Urothelium cell line (cell line): Measurements from ENCODE around the gene XKR3.
A peak's percentile ranks its signal among the peaks of the same experiment; 100 is the strongest.
"Not testable (repeated sequence)": the region's sequence is repeated elsewhere in the genome, so short reads cannot be mapped to it uniquely, and the experiment has no call there.

Experiments
- DNase-seq: peaks from one replicate; pipeline ENCODE4 v3.0.0; 2011; ENCODE audit warnings: low spot score, mixed read lengths
- FAIRE-seq: peaks from 2 replicates; lab custom pipeline; 2011; peaks lifted over from hg19 to GRCh38; lab: Jason Lieb, UNC

Gene XKR3

DNA sequence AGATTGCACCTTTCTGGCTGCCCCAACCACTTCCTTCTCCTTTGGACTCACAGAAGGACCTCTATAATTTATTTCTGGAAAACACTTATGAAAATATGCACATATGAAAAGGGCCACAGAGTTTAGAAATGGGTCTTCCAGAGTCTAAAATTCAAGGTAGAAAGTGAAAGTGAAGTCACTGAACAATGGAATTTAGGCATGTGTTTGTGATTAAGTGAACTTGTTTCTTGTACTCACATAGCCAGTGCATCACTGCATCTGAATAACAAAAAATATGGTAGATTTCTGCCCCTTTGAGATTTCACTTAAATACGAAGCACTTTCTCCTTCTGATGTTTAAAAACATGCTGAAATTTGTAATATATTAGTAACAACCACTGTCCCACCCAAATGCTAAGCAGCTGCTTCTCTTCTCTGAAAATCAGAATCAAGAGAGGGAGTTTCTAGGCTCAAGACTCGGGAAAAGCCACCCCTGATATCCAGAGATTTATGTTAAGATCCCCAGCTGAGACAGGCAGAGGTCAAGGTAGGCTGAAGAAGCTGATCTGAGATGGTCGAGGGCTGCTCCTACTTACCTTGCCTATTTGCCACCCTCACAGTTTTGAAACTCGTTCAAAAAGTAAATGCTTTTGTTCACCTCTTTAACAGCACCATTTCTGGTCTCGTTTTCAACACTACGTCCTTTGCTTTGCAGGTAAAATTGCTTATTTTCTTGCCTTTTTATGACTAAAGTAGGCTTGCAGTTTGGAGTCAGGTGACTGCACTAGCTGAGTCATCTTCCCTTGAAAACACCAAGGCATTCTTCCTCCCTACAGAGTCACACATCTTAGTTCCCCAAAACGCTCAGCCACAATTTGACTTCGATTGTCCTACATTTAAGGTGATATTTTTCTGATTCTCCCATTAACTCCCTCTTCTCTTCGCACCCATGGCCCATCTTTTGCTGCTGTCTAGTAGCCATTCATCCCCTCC lies at the start of gene XKR3:
Gene XKR3 (minus strand): TSS at position 696 of the 972 bp plus-strand sequence. CDS start 17,338 bp downstream, outside the sequence.
- FAIRE-seq, result peak; percentile 35

DNA sequence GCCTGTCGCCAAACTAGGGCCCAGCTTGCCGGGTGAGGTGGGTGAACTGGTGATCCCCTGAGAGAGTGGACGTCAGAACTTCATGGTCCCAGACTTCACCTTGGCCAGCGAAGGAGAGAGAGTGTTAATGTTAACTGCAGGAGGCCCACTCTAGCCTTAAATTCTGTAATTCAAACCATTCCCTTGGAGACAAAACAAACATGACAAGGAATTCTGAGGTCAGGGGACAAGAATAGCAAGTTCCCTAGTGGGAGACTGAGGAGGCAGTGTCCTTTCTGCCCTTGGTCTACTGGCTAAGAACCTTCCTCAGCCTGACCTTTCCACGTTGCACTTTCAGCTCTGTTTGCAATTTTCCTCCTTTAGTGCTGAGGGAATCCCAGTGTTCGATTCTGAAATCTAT lies 44.4 kb upstream of the XKR3 start:
- not testable (repeated sequence) for DNase-seq, FAIRE-seq

More for the DNA sequence above, at the start of gene XKR3:
- peak; percentile 35 for DNase-seq

DNA sequence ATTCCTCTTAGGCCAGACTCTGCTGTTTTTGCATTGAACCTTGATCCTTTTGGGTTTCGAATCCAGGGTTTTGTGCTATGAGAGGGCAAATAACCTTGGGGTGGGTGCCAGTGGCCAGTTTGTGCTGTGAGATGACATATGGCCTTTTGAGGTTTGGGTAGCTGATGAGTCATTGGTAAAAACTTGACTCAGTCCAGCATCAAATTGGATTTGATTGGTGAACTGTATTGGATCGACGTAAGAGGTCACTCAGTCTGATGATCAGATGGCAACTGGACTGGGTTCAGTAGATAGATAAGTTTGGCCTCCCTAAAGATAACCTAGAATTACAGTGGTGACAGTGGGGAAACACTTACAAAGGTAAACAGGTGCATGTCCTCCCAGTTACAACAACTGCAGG lies 41.0 kb upstream of the XKR3 start:
- FAIRE-seq, result no peak
- DNase-seq, result no peak

DNA sequence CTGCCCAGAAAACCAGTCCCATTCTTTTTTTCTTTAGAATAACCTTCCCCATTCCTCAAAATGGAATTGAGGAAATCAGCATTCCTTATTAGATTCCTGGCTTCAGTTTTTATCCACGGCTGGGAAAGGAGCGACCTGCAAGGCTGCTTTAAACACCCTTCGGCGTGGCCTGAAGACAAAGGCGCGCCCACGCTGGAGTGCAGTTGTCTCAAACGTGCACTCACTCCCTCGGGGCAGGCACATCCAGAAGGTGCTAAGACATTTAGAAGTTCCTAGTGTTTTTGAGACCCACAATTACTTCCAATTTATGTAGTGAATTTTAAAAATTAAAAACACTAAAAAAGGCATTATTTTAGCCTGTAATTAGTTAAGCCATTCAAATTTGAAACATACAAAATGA lies 31.6 kb upstream of the XKR3 start:
- FAIRE-seq, DNase-seq: not testable (repeated sequence)

DNA sequence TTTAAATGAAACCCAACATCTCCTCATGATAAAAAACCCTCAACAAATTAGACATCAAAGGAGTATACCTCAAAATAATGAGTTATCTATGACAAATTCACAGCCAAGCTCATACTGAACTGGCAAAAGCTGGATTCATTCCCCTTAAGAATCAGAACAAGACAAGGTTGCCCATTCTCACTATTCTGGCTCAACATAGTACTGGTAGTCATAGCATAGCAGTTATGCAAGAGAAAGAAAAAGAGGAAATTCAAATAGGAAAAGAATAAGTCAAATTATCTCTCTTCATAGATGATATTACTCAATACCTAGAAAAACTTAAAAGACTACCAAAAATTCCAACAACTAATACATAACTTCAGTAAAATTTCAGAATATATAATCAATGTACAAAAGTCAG lies 29.4 kb upstream of the XKR3 start:
- FAIRE-seq (no peak), DNase-seq (no peak)

DNA sequence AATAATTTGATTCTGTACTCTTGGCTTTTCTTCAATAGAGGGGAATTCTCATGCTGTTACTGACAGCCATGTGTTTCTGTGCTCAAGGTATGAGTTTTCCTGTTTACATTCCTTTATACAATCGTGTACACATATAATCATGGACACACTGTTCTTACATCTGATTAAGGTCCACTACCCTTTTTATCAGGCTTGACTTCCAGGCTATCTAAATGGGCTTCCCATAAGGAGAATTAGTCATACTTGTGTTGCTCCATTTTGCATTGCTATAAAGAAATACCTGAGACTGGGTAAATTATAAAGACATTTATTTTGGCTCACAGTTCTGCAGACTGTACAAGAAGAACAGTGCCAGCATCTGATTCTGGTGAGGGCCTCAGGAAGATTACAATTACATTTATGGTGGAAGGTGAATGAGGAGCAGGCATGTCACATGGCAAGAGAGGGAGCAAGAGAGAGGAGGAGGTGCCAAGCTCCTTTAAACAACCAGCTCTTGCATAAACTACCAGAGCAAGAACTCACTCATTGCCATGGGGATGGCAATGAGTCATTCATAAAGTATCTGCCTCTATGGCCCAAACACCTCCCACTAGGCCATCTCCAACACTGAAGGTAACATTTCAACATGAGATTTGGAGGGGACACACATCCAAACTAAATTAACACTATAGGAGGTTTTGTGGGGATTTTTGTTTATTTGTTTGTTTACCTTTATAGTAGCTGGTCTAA lies 26.2 kb upstream of the XKR3 start:
- not testable (repeated sequence) for FAIRE-seq, DNase-seq

DNA sequence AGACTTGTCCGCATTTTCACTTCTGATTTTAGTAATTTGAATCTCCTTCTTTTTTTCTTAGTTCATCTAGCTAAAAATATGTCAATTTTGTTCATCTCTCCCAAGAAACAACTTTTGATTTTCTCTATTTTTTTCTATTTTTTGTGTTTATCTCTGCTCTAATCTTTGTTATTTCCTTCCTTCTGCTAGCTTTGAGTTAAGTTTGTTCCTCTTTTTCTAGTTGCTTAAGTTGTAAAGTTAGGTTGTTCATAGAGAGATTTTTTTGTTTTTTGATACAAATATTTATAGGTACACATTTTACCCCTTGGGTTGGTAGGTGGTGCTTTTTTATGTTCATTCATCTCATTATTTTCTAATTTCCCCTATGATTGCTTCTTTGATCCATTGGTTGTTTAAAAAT lies 22.1 kb upstream of the XKR3 start:
- no peak for FAIRE-seq
- no peak for DNase-seq

DNA sequence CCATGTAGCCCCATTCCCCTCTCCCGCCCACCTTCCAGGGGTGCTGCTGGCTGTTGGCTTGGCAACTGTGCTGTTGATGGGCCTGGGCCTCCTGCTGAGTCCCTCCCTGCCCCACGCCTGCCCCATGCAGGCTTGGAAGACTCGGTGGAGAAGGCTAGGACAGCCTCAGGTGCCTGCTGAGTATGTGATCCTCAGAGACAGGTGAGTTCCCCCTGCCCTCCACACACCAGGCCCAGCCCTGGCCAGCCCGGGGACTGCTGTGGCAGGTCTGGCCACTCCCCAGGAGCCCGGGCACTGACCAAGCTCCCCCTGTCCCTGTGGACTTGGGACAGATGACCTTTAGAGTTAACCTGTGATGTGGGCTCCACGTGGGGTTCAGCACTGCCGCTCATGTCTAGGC lies 20.7 kb upstream of the XKR3 start:
- DNase-seq, result no peak
- no peak for FAIRE-seq

DNA sequence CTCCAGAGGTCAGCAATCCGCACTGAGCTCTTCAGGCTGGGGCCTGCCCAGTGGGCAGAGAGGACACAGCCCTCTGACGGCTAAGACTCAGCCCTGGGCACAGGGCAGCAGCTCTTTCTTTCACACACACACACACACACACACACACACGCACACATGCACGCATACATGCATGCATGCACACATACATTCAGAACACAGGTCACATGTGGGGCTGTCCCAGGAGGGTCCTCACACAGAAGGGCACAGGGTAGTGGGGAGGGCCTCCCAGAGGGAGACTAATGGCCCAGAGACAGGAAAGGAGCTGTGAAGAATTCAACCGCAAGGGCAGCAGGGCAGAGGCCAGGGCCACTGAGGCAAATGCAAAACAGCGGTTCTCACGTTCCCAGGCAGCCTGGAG lies 20.3 kb upstream of the XKR3 start:
- DNase-seq (no peak), FAIRE-seq (no peak)

DNA sequence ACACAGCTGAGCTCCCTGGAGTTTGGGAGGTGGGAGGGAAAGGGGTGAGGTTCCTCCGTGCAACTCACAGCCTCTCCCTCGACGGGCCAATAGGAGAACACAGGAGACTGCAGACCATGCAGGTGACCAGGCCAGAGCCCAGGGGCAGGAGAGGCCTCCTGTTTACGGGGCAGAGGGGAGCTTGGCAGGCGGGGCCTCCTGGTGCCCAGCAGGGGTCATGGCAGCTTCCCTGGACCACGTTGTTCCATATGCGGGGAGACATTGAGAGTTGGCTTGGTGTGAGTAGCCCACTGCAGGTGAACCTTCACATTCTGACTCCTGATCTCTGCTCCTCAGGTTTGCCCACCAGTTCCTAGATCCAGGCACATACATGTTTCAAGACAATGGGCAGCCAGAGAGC lies 19.3 kb upstream of the XKR3 start:
- FAIRE-seq (no peak), DNase-seq (no peak)

DNA sequence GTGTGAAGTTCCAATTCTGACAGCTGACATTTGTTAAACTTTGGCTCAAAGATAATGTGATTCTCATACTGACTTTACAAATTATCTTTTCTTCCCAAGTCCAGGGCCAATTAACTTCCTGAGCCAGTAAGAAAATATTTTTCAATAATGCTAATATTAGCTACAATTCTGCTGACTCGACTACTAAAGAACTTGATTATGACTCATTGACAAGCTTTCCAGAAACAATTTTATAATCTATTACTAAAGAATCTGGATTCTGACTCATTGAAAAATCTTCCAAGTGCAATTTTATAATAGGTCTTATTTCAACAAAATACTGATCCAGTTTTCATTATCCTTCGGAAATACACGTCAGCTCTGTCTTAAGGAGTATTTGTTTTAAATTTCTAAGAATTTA lies 12.9 kb upstream of the XKR3 start:
- FAIRE-seq, result no peak
- DNase-seq, result no peak

DNA sequence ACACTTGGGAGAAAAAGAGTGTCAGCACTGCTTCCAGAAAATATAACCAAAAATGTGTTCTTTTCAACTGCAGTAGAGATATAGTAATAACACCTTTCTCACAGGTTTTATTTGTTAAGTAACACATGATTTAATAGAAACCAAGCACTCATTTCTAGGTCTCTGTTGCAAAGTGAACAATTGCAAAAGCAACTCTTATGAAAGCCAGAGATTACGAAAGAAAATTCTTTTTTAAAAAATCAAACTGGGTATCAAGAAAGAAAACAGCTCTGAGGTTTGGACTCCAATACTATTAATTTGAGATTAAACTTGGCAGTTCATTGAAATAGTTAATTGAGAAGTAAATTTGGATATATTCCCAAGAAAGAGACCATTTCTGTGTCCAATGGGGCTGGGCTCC lies 9.8 kb upstream of the XKR3 start:
- DNase-seq (no peak), FAIRE-seq (no peak)

DNA sequence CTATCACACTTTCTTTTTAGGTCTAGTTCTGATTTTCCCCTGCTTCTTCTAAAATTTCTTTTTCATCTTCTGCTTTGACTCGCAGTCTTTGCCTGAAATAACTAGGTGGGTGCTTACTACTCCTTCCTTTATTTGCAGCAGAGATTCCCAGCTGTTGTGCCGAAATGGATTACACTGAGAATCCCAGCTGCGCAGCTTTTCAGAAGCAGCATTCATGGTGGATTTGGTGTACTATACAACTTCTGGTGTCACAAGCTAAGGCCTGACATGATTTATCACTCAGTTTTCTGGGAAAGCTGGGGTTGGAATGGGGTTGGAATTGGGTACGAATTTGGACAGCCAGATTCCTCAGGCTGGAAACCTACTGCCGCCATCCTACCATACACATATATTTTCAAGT lies 6.0 kb upstream of the XKR3 start:
- DNase-seq (no peak), FAIRE-seq (no peak)

DNA sequence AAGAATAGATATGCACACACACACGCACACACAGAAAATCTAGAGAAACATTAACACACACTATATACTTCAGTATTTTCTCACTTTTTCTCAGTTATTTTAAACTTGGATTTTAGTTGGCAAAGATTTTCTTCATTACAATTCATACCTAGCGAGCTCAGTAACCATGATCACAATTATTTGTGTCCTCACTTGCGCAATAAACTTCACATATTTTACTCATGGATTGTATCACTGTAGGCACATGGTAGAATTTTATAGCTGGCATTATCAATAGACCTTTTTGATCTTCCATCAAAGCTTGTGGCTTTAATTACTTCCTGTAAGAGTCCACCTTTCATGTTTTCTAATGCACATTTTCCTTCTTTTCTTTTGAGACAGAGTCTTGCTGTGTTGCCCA lies 4.8 kb upstream of the XKR3 start:
- DNase-seq (no peak), FAIRE-seq (no peak)

DNA sequence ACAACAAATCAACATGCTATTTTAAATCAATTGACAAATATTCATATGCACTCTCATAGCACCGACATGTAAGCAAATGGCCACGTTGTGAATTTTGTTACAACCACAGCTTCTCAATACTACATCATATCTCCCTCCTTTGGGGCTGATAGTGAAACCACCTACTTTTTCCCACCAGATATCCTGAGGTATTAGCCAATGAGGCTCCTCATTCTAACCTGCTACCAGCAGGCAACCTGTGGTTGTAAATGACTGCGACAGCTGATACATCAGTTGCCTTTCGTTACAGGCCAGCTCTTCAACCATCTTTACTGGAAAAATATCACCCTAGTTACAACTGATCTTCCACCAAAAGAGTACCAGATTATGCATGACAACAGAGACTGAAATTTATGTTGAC lies 3.7 kb upstream of the XKR3 start:
- DNase-seq, result no peak
- FAIRE-seq, result no peak

DNA sequence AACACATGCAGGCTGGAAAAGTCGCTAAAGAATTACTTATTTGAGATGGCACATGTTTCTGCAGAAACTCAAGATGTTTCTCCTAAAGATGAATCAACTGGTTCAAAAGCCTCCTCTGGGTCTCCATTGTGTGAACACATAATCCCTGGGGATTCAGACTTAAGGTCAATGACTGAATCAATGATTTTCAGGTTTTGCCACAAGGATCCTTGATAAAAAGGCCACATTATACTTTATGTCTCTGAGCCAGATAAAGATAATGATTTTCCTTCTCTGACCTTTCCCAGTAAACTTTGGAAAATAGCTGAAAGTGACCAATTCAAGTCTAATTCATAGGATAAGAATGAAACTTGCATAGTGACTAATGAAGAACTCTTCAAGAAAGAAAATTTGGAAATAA lies 2.3 kb upstream of the XKR3 start:
- no peak for DNase-seq
- no peak for FAIRE-seq

DNA sequence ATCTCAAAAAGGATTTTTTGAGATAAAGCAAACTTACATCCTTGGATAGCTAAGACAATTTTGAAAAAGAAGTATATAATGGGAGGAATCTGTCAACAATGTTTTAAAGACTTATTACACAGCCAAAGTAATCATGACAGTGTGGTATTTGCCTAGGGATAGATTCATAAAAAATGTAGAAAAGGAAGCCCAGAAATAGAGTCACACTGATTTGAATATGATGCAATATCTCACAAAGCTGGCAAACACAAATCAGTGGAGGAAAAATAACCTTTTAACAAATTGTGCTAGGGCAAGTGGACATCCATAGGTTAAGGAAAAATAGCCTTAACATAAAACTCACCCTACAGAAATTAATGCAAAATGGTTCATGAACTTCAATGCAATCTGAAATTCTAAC lies 6.0 kb downstream of the XKR3 start:
- FAIRE-seq, result no peak
- DNase-seq, result no peak

DNA sequence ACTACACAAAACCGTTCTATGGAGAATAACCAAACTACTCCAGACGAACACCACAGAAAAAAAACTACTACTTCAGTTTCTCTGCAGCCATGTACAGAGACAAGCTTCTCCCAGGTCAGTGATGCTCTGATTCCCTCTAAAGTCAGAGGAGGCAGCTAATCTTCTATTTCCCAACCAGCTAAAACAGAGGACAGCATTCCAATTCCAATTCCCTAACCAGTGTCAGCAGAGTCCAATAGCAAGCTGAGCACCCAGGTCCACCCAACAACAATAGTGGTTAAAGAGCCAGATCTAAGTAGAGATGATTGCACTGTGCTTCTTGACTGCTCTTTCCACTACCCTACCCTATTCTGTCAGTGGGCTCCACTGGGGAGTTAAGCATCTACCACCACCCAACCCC lies 6.7 kb downstream of the XKR3 start:
- no peak for FAIRE-seq
- DNase-seq, result no peak

DNA sequence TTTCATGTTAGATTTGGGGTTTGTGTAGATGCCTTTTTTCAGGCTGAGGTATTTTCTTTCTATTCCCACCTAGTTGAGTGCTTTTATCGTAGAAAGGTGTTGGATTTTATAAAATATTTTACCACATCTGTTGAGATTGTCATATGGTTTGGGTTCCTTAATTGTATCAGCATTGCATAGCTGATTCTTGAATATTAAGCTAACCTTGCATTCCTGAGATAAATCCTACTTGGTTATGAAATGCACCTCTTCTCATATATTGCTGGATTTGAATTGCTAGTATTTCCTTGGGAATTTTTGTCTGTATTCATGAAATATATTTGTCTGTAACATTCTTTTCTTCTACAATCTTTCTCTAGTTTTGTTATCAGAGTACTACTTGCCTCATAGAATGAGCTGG lies 10.1 kb downstream of the XKR3 start:
- DNase-seq (no peak), FAIRE-seq (no peak)

DNA sequence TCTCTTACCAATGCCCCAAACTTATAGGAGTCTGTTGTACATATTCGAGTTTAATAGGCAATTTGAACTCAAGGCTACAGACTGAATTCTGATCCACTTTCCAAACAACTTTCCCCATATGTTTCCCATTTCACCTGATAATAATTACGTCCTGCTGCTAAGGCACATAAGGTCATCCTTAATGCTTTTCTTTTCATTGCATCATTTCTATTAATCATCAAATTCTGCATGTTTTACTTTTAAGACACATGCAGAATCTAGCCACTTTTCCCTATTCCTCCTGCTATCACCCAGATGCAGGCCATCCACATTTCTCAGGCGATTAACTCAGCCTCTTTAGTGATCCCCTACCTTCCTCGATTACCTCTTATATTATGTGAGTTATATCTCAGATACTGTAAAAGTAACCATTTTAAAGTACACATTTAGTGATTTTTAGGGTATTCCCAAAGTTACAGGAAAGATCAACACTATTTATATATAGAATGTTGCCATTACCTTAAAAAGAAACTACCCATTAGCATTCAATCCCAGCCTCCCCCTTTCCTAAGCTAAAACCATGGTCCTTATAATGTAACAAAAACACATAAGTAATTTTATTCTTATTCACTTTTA lies 14.9 kb downstream of the XKR3 start:
- FAIRE-seq (no peak), DNase-seq (no peak)

DNA sequence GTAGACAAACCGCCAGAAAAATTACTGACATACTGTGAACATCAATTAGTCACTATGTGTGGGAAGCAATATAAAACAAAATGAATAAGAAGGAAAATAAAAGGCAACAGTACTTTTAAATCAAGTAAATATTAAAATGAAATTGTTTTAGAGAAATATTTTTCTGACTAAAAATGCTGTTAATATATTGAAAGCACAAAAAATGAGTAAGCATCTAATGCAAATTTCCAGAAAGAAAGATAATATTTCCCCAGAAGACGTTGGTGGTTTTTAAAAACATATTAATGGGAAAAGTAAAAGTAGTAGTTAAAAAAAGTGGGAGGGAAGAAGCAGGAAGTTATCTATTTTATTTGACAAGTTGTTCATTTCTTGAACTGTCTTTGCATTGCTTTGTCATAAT lies 16.5 kb downstream of the XKR3 start:
- FAIRE-seq, result no peak
- DNase-seq, result no peak

DNA sequence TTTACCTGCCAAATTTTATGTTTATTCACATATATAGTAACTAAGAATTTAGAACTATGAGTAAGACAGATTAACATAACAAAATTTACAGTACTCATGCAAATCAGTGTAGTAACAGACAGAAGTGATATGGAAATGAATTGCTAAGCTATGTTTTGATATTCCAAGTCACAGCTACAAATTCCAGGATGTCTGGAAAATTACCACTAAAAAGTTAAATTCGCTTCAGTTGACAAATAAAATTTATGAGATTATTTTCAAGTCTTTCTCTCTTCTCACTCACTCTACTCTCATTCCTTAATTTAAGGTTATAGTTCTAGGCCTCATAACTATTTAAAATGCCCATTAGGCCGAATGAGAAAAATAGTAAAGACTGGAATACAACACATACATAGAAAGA lies 18.1 kb downstream of the XKR3 start:
- no peak for FAIRE-seq
- no peak for DNase-seq
